ENCODE data around the gene NLRP5. TPM values are rescaled to one million over a fixed set of nuclear protein-coding genes. Genes with fewer than 3 reads are reported as not detected.
"Not testable (repeated sequence)": the region's sequence is repeated elsewhere in the genome, so short reads cannot be mapped to it uniquely, and the experiment has no call there.

Gene NLRP5
- total RNA-seq, result not detected
- long read RNA-seq, result 0 reads

- DNase-seq (no peak), ATAC-seq (ENCODE audit: poor library complexity) (no peak)
- intact Hi-C loops (cut with DNase I), result no loop called here
Measured at GRCh38 chr19:55986487-55986886, at the start of gene NLRP5. NLRP5 (plus strand) TSS chr19:55986775.

DNA sequence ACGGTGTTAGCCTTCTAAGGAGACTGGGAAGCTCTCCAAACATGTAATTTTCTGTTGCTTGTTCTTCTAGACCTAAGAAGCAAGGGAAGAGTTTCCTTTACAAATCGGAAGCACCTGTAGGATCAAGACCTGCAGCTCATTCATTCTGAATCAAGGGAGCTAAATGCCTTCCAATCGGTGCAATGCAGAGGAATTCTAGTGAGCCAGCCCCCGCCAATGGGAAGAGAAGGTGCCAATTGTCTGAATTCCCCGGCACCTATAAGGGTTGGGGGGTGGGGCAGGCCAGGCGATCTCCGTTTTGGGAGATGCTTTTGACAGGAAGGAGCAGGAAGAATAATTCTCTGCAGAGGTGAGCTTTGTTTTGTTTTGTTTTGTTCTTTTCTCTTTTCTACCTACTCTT lies 47.4 kb upstream of the NLRP5 start:
- intact Hi-C loops (cut with DNase I), result no loop called here
- ATAC-seq (ENCODE audit: poor library complexity), result no peak
- no peak for DNase-seq

- intact Hi-C loops (cut with DNase I), result no loop called here
- ATAC-seq (ENCODE audit: poor library complexity) (no peak), DNase-seq (no peak)
Measured at GRCh38 chr19:55940306-55940705, 46.3 kb upstream of the NLRP5 start.

DNA sequence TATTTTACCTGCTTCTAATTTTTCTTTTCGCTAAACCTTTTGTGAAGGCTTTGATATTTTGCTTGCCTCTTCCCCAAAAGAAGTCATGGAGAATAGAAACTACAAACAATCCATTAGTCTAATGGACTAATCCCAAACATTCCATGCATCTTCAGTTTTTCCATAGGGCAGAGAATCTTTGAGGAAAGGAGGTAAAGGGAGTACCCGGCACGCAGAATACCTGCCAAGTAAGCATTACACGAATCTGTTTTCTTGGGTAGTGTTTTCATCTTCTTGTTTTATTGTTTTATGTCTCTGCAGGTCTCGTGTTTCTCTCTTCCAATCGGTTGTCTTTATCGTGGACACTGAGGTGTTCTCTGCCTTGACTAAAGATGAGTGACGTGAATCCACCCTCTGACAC lies 39.0 kb upstream of the NLRP5 start, which contains the start of gene NLRP8:
Gene NLRP8 (plus strand): TSS at position 301 of the 400 bp plus-strand sequence.
- no peak for ATAC-seq (ENCODE audit: poor library complexity)
- DNase-seq, result no peak
- intact Hi-C loops (cut with DNase I), result no loop called here

DNA sequence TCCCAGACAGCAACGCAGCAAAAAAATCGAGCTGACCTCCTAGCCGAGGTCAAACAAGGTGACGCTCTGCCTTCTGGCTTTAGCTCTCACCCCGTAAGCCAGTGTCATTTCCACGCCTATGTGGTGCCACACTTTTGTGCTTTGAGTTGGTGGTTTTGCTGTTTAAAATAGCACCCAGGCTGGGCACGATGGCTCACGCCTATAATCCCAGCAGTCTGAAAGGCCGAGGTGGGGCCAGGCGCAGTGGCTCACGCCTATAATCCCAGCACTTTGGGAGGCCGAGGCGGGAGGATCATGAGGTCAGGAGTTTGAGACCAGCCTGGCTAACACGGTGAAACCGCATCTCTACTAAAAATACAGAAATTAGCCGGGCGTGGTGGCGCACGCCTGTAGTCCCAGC lies 36.0 kb upstream of the NLRP5 start:
- ATAC-seq (ENCODE audit: poor library complexity); DNase-seq; intact Hi-C loops (cut with DNase I): not testable (repeated sequence)

GRCh38 chr19:55956431-55956830 lies 30.1 kb upstream of the NLRP5 start:
- ATAC-seq (ENCODE audit: poor library complexity) (no peak), DNase-seq (no peak)
- intact Hi-C loops (cut with DNase I), result no loop called here

- no peak for DNase-seq
- intact Hi-C loops (cut with DNase I), result no loop called here
Measured at GRCh38 chr19:55958356-55958755, 28.2 kb upstream of the NLRP5 start.

GRCh38 chr19:55959996-55960675 lies 26.4 kb upstream of the NLRP5 start:
- no peak for ATAC-seq (ENCODE audit: poor library complexity)
- DNase-seq, result no peak
- intact Hi-C loops (cut with DNase I), result no loop called here

More at GRCh38 chr19:55958356-55958755, 28.2 kb upstream of the NLRP5 start:
- no peak for ATAC-seq (ENCODE audit: poor library complexity)

DNA sequence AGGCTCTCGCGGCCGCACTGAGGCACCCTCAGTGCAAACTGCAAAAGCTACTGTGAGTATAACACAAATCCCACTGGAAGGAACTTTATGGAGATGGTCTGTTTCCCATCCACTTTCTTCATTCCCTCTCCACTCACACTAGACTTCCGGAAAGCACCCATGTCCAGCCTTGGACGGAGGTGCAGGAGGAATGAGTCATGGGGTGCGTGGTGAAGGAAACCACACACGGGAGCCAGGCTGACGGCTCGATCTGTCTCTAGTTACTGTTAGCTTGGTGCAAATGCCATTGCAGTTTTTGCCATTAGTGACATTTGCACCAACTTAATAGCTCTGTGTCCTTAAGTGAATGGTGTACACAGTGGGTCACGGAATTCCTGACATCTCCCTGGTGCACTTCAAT lies 24.4 kb upstream of the NLRP5 start:
- no peak for DNase-seq
- ATAC-seq (ENCODE audit: poor library complexity), result no peak
- intact Hi-C loops (cut with DNase I), result no loop called here

- no peak for ATAC-seq (ENCODE audit: poor library complexity)
- no peak for DNase-seq
- intact Hi-C loops (cut with DNase I), result no loop called here
Measured at GRCh38 chr19:55973982-55974381, 12.6 kb upstream of the NLRP5 start.

- no peak for DNase-seq
- ATAC-seq (ENCODE audit: poor library complexity), result no peak
- intact Hi-C loops (cut with DNase I), result no loop called here
Measured at GRCh38 chr19:55980415-55980814, 6.2 kb upstream of the NLRP5 start.

DNA sequence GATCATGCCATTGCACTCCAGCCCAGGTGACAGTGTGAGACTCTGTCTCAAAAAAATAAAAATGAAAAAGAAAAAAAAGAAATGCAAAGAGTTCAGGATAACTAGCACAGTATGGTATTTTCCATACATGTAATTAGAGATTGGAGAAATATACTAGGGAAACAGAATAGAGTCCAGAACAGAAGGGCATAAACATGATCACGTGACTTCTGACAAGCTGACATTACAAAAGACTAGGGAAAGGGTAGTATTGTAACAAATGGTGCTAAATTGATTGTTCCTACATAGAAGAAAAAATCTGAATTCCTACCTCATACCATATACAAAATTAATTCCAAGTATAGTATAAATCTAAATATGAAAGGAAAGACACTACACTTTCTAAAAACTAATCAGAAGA lies 1.3 kb upstream of the NLRP5 start:
- intact Hi-C loops (cut with DNase I), result no loop called here
- ATAC-seq (ENCODE audit: poor library complexity) (no peak), DNase-seq (no peak)

GRCh38 chr19:55990831-55991230 lies 4.3 kb downstream of the NLRP5 start:
- DNase-seq (no peak), ATAC-seq (ENCODE audit: poor library complexity) (no peak)
- intact Hi-C loops (cut with DNase I), result no loop called here

GRCh38 chr19:55993492-55993891 lies 6.9 kb downstream of the NLRP5 start:
- no peak for DNase-seq
- no peak for ATAC-seq (ENCODE audit: poor library complexity)
- intact Hi-C loops (cut with DNase I), result no loop called here

GRCh38 chr19:56014765-56015164 lies 28.2 kb downstream of the NLRP5 start:
- ATAC-seq (ENCODE audit: poor library complexity) (no peak), DNase-seq (no peak)
- intact Hi-C loops (cut with DNase I), result no loop called here

DNA sequence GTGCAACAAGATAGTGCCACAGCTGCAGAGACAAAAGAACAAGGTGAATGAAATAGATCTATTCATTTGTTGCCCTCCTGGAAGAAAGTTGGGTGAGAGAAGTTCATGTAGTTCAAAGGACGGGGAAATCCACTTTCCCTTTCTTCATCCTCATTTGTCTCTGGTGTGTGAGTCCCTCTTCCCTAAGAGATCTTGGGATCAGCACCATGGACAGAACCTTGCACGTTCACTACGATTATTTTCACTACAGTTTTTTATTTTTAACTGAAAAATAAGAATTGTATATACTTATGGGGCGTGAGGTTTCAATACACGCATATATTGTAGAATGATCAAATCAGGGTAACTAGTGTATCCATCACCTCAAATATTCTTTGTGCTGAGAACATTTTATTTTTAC lies 29.2 kb downstream of the NLRP5 start:
- intact Hi-C loops (cut with DNase I), result no loop called here
- DNase-seq (no peak), ATAC-seq (ENCODE audit: poor library complexity) (no peak)

DNA sequence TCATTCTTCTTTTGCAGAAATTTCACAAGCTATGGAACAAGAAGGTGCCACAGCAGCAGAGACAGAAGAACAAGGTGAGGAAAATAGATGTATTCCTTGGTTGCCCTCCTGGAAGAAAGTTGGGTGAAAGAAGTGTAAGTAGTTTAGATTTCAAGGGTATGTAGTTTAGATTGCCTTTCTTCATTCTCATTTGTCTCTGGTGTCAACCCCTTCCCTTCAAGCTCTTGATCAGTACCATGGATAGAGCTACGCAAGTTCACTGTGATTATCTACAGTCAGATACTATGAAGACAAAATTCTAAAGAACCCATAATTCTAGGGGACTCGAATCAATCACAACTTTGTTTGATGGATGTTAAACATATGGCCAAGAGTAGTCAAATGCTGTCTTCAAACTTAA lies 32.8 kb downstream of the NLRP5 start:
- DNase-seq; intact Hi-C loops (cut with DNase I); ATAC-seq (ENCODE audit: poor library complexity): not testable (repeated sequence)

- intact Hi-C loops (cut with DNase I); ATAC-seq (ENCODE audit: poor library complexity): not testable (repeated sequence)
Measured at GRCh38 chr19:56020355-56020975, 33.9 kb downstream of the NLRP5 start.

DNA sequence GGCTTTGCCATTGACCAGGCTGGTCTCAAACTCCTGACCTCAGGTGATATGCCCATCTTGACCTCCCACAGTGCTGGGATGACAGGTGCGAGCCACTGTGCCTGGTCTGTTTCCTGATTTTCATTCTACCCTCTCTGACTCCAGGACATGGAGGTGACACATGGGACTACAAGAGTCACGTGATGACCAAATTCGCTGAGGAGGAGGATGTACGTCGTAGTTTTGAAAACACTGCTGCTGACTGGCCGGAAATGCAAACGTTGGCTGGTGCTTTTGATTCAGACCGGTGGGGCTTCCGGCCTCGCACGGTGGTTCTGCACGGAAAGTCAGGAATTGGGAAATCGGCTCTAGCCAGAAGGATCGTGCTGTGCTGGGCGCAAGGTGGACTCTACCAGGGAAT lies 40.2 kb downstream of the NLRP5 start:
- ATAC-seq (ENCODE audit: poor library complexity) (no peak), DNase-seq (no peak)
- intact Hi-C loops (cut with DNase I), result no loop called here

More at GRCh38 chr19:56020355-56020975, 33.9 kb downstream of the NLRP5 start:
- DNase-seq, result not testable (repeated sequence)

DNA sequence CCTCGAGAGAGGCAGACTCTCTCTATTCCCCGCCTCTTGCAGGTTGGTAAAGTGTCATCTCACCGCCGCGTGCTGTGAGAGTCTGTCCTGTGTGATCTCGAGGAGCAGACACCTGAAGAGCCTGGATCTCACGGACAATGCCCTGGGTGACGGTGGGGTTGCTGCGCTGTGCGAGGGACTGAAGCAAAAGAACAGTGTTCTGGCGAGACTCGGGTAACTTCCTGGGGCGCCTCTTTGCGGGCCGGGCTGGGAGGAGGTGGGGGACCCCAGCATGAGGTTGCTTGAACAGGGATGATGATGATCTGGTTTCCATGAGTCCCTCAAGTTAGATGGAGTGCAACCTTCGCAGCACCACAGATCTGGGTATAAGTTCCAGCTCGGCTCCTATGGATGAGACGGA lies 67.0 kb downstream of the NLRP5 start:
- no peak for ATAC-seq (ENCODE audit: poor library complexity)
- intact Hi-C loops (cut with DNase I), result no loop called here
- DNase-seq, result no peak
